Measurements from ENCODE around the gene SUMO3. TPM values are rescaled to one million over a fixed set of nuclear protein-coding genes. Genes with fewer than 3 reads are reported as not detected.

SUMO3 gene
- total and polyA plus RNA-seq, 7 experiments from 2014 or later: 46.9 to 91.7 (median 76.5) TPM

DNA sequence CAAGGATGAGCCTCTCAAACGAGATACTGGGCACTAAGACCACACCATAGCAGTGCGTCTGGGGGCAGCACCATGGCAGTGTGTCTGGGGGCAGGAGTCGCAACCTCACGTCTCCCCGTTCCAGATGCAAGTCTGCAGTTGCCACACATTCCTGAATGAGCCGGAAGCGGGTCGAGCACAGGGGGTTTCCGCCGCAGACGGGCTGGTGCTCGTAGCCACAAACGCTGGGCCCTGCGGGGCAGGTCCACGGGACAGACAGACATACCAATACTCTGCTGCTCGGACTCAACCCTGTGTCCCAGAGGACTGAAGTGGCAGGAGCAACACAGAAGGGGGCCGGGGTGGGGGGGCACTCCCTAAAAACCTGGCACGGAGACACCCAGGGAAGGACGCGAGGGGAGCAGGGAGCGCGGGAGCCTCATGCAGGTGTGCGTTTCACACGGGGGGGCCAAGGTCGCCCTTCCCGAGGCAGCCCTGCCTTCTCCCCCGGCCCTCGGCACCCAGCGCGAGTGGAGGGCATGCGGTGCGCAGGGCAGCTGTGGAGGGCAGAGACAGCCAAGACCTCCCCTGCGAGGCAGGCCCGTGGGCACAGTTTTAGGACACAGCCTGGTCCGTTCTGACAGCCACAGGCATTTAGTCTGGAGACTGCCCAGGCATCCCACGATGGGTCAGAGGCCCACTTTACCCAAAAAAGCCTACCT is 31.1 kb upstream of the SUMO3 start:
- H3K27ac Mint-ChIP-seq: peak overlapping the region in 1 of 9 donors; percentile 19
- Histone ChIP-seq H3K27ac (ENCODE audit: low read depth, low read length) (no peak overlapping the region), H3K4me3 (ENCODE audit: low read length) (no peak overlapping the region), H3K36me3 (ENCODE audit: control insufficient read depth in 2 of 3, insufficient read depth in 3 of 3, low read length in 3 of 3) (peaks cover 0 to 43% (median 3%) of the 10 kb centered on the region in 3 experiments), H3K4me1 (ENCODE audit: control insufficient read depth in 2 of 2, insufficient read depth in 2 of 2, low read length in 2 of 2) (peaks cover 6 to 41% of the 10 kb centered on the region in 2 donors), H3K27me3 (ENCODE audit: control insufficient read depth in 2 of 2, insufficient read depth in 2 of 2, low read length in 2 of 2) (no peaks in the 10 kb centered on the region), H3K9me3 (ENCODE audit: control insufficient read depth in 2 of 3, low read length in 3 of 3) (no peaks in the 10 kb centered on the region)
- H3K9me3 Mint-ChIP-seq: no peaks in the 10 kb centered on the region
- intact Hi-C loops (cut with micrococcal nuclease): no loop called here
- H3K27me3 Mint-ChIP-seq: no peaks in the 10 kb centered on the region
- H3K4me3 Mint-ChIP-seq: no peak overlapping the region
- CTCF ChIA-PET: interaction anchor here (0.7 kb wide), 1 partner anchor 406 kb away, joined by 3 read pairs; no protein-coding TSS in a partner anchor
- H3K4me1 Mint-ChIP-seq: peaks cover 24 to 57% (median 40%) of the 10 kb centered on the region in 7 donors
- no peak for ATAC-seq
- DNase-seq: no peak
- peaks cover 0 to 12% (median 5%) of the 10 kb centered on the region in 5 donors for H3K36me3 Mint-ChIP-seq
- POLR2A ChIA-PET: no interaction called here

DNA sequence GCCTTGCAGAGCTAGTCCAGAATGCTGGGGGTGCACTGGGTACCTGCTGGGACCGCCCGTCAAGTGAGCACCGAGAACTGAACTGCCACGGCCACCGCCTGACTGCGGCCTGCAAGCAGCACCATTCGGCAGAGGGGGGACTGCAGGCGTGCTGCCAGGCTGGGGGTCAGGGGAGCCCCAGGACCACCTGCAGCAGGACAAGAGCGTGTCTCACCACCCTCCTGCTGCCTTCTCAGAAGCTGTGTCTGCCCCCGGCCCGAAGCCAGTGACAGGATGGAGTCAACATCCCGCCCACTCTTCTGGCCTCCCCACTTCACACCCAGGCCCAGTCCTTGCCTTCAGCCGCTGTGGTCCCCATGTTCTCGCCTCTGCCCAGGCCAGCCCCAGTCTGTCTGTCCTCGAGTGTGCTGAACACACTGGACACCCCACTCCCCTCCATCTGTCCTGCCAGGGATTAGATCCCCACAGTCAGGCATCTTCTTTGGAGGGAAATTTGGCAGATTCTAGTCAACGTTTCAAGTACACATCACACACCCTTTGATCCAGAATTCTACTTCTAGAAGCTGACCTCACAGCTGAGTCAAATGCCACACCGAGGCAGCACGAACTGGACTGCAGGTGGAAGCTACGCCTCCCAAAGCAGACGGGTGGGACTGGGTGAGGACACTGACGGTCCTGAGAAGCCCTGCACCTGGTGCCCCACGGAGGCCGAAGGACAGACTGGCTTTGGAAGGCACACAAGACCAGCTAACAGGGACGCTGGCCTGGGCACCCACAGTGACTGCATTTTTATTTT is 29.6 kb upstream of the SUMO3 start:
- Histone ChIP-seq H3K36me3 (ENCODE audit: control insufficient read depth in 2 of 3, insufficient read depth in 3 of 3, low read length in 3 of 3) (peaks cover 0 to 33% (median 0%) of the 10 kb centered on the region in 3 experiments), H3K27ac (ENCODE audit: low read depth, low read length) (no peak overlapping the region), H3K9me3 (ENCODE audit: control insufficient read depth in 2 of 3, low read length in 3 of 3) (no peaks in the 10 kb centered on the region), H3K27me3 (ENCODE audit: control insufficient read depth in 2 of 2, insufficient read depth in 2 of 2, low read length in 2 of 2) (no peaks in the 10 kb centered on the region), H3K4me3 (ENCODE audit: low read length) (no peak overlapping the region), H3K4me1 (ENCODE audit: control insufficient read depth in 2 of 2, insufficient read depth in 2 of 2, low read length in 2 of 2) (peaks cover 6 to 27% of the 10 kb centered on the region in 2 donors)
- DNase-seq (no peak), ATAC-seq (no peak)
- POLR2A ChIA-PET: interaction anchor here (0.8 kb wide), 1 partner anchor 26 kb away, joined by 4 read pairs; the partner anchor contains the start of gene PTTG1IP
- H3K27ac Mint-ChIP-seq: peak overlapping the region in 4 of 9 donors; percentile 49 to 72 (median 60)
- CTCF ChIA-PET: interaction anchor here (0.7 to 1.3 kb wide), 2 partner anchors 46 to 590 kb away, joined by 3 to 4 read pairs; partner anchors contain the start of gene UBE2G2
- peak overlapping the region in 1 of 10 donors; percentile 38 for H3K4me3 Mint-ChIP-seq
- H3K36me3 Mint-ChIP-seq: peaks cover 0 to 6% (median 5%) of the 10 kb centered on the region in 5 donors
- intact Hi-C loops (cut with micrococcal nuclease): loop anchor here in 1 of 2 donors (2.0 kb wide), 1 partner anchor 19 kb away; no protein-coding TSS in a partner anchor
- peaks cover 18 to 42% (median 30%) of the 10 kb centered on the region in 7 donors for H3K4me1 Mint-ChIP-seq
- H3K27me3 Mint-ChIP-seq: peaks cover 0 to 4% (median 0%) of the 10 kb centered on the region in 5 donors
- H3K9me3 Mint-ChIP-seq: peaks cover 0 to 1% (median 0%) of the 10 kb centered on the region in 11 donors

DNA sequence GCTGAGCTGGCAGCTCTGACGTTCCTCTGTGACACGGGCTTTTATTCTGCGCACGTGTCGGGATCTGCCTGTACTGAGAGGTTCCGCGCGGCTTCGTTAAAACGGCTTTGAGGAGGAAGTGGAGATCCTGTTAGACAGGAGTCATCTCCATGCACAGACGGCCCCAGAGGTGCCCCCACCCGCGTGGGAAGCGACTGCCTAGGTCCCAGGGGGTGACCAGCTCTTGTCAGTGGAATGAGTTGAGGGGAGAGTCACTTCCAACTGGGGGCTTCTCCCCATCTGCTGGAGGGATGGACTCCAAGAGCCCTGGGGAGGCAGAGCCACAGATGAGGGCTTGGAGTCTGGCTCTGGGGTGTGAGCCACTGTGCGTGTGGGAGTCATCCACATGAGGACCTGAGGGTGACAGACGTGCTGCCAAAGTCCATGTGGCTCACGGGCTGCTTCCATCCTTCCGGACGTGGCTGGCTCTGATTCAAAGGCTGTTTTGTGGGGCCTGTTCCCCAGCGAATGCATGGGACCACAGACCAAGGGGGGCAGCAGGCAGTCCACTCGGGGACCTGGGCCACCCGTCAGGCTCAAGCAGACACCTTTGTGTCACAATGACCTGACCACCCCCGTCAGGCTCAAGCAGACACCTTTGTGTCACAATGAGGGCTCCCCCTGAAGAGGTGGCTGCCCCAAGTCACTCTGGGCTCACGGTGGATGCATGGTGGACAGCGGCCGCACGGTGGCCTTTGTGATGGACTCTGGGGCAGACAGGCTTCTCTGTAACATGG is 28.8 kb upstream of the SUMO3 start:
- H3K4me3 ChIP-seq (ENCODE audit: low read length): peak overlapping the region; percentile 51

GRCh38 chr21:44846224-44846484 is 28.3 kb upstream of the SUMO3 start:
- POLR2A ChIA-PET: interaction anchor here (1.1 to 1.2 kb wide), 3 partner anchors 27 to 31 kb away, joined by 3 to 5 read pairs (median 3); partner anchors contain the start of gene PTTG1IP
- DNase-seq (no peak), ATAC-seq (no peak)
- Histone ChIP-seq H3K9me3 (ENCODE audit: control insufficient read depth in 2 of 3, low read length in 3 of 3) (no peaks in the 10 kb centered on the region), H3K27me3 (ENCODE audit: control insufficient read depth in 2 of 2, insufficient read depth in 2 of 2, low read length in 2 of 2) (no peaks in the 10 kb centered on the region), H3K4me3 (ENCODE audit: low read length) (peak overlapping the region; percentile 51), H3K36me3 (ENCODE audit: control insufficient read depth in 2 of 3, insufficient read depth in 3 of 3, low read length in 3 of 3) (peaks cover 0 to 27% (median 0%) of the 10 kb centered on the region in 3 experiments), H3K4me1 (ENCODE audit: control insufficient read depth in 2 of 2, insufficient read depth in 2 of 2, low read length in 2 of 2) (peaks cover 6 to 14% of the 10 kb centered on the region in 2 donors), H3K27ac (ENCODE audit: low read depth, low read length) (peak overlapping the region; percentile 58)
- intact Hi-C loops (cut with micrococcal nuclease): loop anchor here (1.0 to 2.0 kb wide), 4 partner anchors 17 to 45 kb away; partner anchors contain the start of gene UBE2G2 (in 2 of the 2)
- CTCF ChIA-PET: interaction anchor here (0.8 to 1.3 kb wide), 4 partner anchors 11 to 65 kb away, joined by 3 to 4 read pairs (median 4); partner anchors contain the start of gene UBE2G2
- Mint-ChIP-seq H3K9me3 (peaks cover 0 to 2% (median 0%) of the 10 kb centered on the region in 11 donors), H3K4me1 (peaks cover 9 to 29% (median 17%) of the 10 kb centered on the region in 7 donors), H3K27me3 (peaks cover 0 to 4% (median 0%) of the 10 kb centered on the region in 5 donors), H3K4me3 (peak overlapping the region; percentile 65 to 80 (median 78)), H3K27ac (peak overlapping the region; percentile 57 to 90 (median 76)), H3K36me3 (peaks cover 0 to 6% (median 0%) of the 10 kb centered on the region in 5 donors)

More for the DNA sequence above, 28.8 kb upstream of the SUMO3 start:
- Histone ChIP-seq H3K27ac (ENCODE audit: low read depth, low read length) (peak overlapping the region; percentile 58), H3K36me3 (ENCODE audit: control insufficient read depth in 2 of 3, insufficient read depth in 3 of 3, low read length in 3 of 3) (peaks cover 0 to 32% (median 0%) of the 10 kb centered on the region in 3 experiments), H3K4me1 (ENCODE audit: control insufficient read depth in 2 of 2, insufficient read depth in 2 of 2, low read length in 2 of 2) (peaks cover 6 to 19% of the 10 kb centered on the region in 2 donors), H3K27me3 (ENCODE audit: control insufficient read depth in 2 of 2, insufficient read depth in 2 of 2, low read length in 2 of 2) (no peaks in the 10 kb centered on the region), H3K9me3 (ENCODE audit: control insufficient read depth in 2 of 3, low read length in 3 of 3) (no peaks in the 10 kb centered on the region)
- Mint-ChIP-seq H3K36me3 (peaks cover 0 to 6% (median 3%) of the 10 kb centered on the region in 5 donors), H3K27ac (peak overlapping the region; percentile 57 to 90 (median 76)), H3K9me3 (peaks cover 0 to 2% (median 0%) of the 10 kb centered on the region in 11 donors), H3K4me3 (peak overlapping the region; percentile 65 to 80 (median 78)), H3K27me3 (peaks cover 0 to 4% (median 0%) of the 10 kb centered on the region in 5 donors), H3K4me1 (peaks cover 14 to 34% (median 22%) of the 10 kb centered on the region in 7 donors)
- intact Hi-C loops (cut with micrococcal nuclease): loop anchor here (1.0 to 2.0 kb wide), 4 partner anchors 18 to 45 kb away; partner anchors contain the start of gene UBE2G2 (in 2 of the 2)
- ChIA-PET CTCF (interaction anchor here (0.8 to 1.3 kb wide), 4 partner anchors 11 to 65 kb away, joined by 3 to 4 read pairs (median 4); partner anchors contain the start of gene UBE2G2), POLR2A (interaction anchor here (1.1 to 1.2 kb wide), 3 partner anchors 27 to 31 kb away, joined by 3 to 5 read pairs (median 3); partner anchors contain the start of gene PTTG1IP)
- ATAC-seq (peak; percentile 78), DNase-seq (peak in 7 of 9 donors; percentile 42 to 72 (median 55))

GRCh38 chr21:44845418-44846223 is 27.8 kb upstream of the SUMO3 start:
- intact Hi-C loops (cut with micrococcal nuclease): loop anchor here (1.0 to 2.0 kb wide), 4 partner anchors 17 to 44 kb away; partner anchors contain the start of gene UBE2G2 (in 2 of the 2)
- Histone ChIP-seq H3K9me3 (ENCODE audit: control insufficient read depth in 2 of 3, low read length in 3 of 3) (no peaks in the 10 kb centered on the region), H3K27ac (ENCODE audit: low read depth, low read length) (peak overlapping the region; percentile 58), H3K36me3 (ENCODE audit: control insufficient read depth in 2 of 3, insufficient read depth in 3 of 3, low read length in 3 of 3) (peaks cover 0 to 22% (median 0%) of the 10 kb centered on the region in 3 experiments), H3K4me1 (ENCODE audit: control insufficient read depth in 2 of 2, insufficient read depth in 2 of 2, low read length in 2 of 2) (peaks cover 6 to 11% of the 10 kb centered on the region in 2 donors), H3K4me3 (ENCODE audit: low read length) (peak overlapping the region; percentile 51), H3K27me3 (ENCODE audit: control insufficient read depth in 2 of 2, insufficient read depth in 2 of 2, low read length in 2 of 2) (no peaks in the 10 kb centered on the region)
- H3K4me1 Mint-ChIP-seq: peaks cover 3 to 24% (median 13%) of the 10 kb centered on the region in 7 donors
- ATAC-seq (peak; percentile 77), DNase-seq (peak; percentile 15 to 75 (median 37))
- H3K27ac Mint-ChIP-seq: peak overlapping the region; percentile 57 to 90 (median 76)
- ChIA-PET CTCF (interaction anchor here (0.7 to 1.3 kb wide), 5 partner anchors 12 to 1795 kb away, joined by 3 to 4 read pairs (median 3); partner anchors contain the start of gene UBE2G2), POLR2A (interaction anchor here (1.1 to 1.2 kb wide), 3 partner anchors 28 to 30 kb away, joined by 3 to 5 read pairs (median 3); partner anchors contain the start of gene PTTG1IP)
- H3K9me3 Mint-ChIP-seq: peaks cover 0 to 2% (median 0%) of the 10 kb centered on the region in 11 donors
- peaks cover 0 to 6% (median 0%) of the 10 kb centered on the region in 5 donors for H3K36me3 Mint-ChIP-seq
- peak overlapping the region; percentile 65 to 80 (median 78) for H3K4me3 Mint-ChIP-seq
- H3K27me3 Mint-ChIP-seq: peaks cover 0 to 4% (median 0%) of the 10 kb centered on the region in 5 donors

Data from naive thymus-derived CD4-positive, alpha-beta T cell (primary cell).